HUES6 (cell line): ENCODE results near the gene MYG1.
A peak's percentile ranks its signal among the peaks of the same experiment; 100 is the strongest.

Source experiments
- H3K27ac ChIP-seq: 2 replicates; pipeline ENCODE4 v1.7.0; 2013; ENCODE audit warnings: low read depth, mild to moderate bottlenecking, low read length, inconsistent platforms
- H3K27me3 ChIP-seq: 2 replicates; pipeline ENCODE4 v1.6.1; 2013; ENCODE audit warnings: low read length; ENCODE audit not compliant: control insufficient read depth, insufficient read depth
- H3K36me3 ChIP-seq: 2 replicates; pipeline ENCODE4 v1.6.1; 2013; ENCODE audit warnings: low read length; ENCODE audit not compliant: control insufficient read depth, insufficient read depth
- H3K4me1 ChIP-seq: 2 replicates; pipeline ENCODE4 v1.6.1; 2013; ENCODE audit warnings: low read length; ENCODE audit not compliant: control insufficient read depth, insufficient read depth
- H3K4me3 ChIP-seq: 2 replicates; pipeline ENCODE4 v1.5.1; 2013; ENCODE audit warnings: low read depth, low read length
- H3K9ac ChIP-seq: one replicate; pipeline ENCODE4 v1.6.1; 2013; ENCODE audit warnings: mild to moderate bottlenecking, low read length
- H3K9me3 ChIP-seq: 2 replicates; pipeline ENCODE4 v1.6.1; 2013; ENCODE audit warnings: low read depth, low read length; ENCODE audit not compliant: control insufficient read depth, insufficient read depth

Gene MYG1

DNA sequence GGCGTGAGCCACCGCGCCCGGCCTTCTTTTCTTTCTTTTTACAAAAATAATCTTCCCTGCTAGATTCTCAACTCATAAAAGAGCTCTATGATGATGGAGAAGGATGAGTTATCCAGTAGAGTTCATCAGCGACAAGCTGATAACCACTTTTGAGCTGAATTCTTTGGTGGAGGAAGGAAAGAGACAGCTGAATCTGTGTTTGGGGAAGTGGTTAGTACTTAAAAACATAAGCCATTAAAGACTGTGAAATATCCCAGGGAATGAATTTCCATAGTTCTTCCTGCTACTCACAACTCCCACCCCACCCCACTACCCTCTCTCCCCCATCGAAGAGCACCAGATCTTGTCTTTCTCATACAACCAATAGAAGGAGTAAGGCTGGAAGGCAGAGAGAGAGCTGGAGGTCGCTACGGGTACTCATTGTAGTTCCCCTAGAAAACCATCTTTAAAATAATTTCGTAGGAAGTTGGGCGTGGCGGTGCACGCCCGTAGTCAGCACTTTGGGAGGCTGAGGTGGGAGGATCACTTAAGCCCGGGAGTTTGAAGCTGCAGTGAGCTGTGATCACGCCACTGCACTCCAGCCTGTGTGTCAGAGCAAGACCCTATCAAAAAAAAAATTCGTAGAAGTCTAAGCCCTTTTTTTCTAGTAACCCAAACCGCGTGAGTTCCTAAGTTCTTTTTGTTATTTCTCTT, 32.0 kb upstream of the MYG1 start:
- no peak overlapping the region for H3K9ac ChIP-seq
- no peaks in the 10 kb centered on the region for H3K27me3 ChIP-seq
- no peak overlapping the region for H3K27ac ChIP-seq
- peaks cover 4% of the 10 kb centered on the region; the same call in 1 of the 2 replicates for H3K4me1 ChIP-seq
- H3K4me3 ChIP-seq, result peak overlapping the region; percentile 96
- H3K36me3 ChIP-seq, result peaks cover 25% of the 10 kb centered on the region
- H3K9me3 ChIP-seq, result no peaks in the 10 kb centered on the region

DNA sequence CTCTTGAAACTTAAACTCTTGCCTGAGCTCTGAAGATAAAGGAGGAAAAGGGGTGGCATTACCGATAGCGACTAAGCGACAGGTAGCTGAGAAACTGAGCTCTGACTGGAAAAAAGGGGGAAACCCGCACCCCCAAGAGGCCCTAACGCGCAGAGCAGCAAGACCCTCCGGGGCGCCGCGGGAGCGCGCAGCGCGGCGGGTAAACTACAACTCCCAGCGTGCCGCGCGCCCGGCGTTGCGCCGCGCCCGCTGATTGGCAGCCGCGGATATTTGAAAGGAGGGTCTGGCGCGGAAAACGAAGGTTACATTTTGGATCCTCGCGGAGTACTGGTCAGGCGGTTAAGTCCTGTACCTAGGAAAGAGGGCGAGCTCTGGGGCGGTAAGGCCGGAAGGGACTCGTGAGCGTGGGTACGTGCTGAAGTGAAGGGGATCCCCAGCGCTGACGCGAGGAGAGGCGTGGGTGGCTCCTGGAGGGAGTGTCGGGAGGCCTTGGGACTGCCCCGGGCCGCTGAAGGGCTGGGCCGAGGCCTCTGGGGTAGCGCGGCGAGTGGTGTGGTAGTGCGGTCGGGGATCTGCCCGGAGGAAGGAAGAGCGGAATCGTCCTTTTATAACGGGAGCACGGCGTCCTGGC, 31.4 kb upstream of the MYG1 start, which contains the start of gene ESPL1:
ESPL1 (plus strand) TSS at position 301 of the 631 bp plus-strand sequence. CDS start 468 bp downstream, outside the sequence.
- Histone ChIP-seq H3K27me3 (no peaks in the 10 kb centered on the region), H3K9me3 (no peaks in the 10 kb centered on the region), H3K36me3 (peaks cover 30% of the 10 kb centered on the region), H3K4me3 (peak within 1 kb of the TSS; percentile 96), H3K4me1 (peaks cover 4% of the 10 kb centered on the region; the same call in 1 of the 2 replicates), H3K9ac (peak within 1 kb of the TSS; percentile 86), H3K27ac (peak within 1 kb of the TSS; percentile 28; the same call in 1 of the 2 replicates)

DNA sequence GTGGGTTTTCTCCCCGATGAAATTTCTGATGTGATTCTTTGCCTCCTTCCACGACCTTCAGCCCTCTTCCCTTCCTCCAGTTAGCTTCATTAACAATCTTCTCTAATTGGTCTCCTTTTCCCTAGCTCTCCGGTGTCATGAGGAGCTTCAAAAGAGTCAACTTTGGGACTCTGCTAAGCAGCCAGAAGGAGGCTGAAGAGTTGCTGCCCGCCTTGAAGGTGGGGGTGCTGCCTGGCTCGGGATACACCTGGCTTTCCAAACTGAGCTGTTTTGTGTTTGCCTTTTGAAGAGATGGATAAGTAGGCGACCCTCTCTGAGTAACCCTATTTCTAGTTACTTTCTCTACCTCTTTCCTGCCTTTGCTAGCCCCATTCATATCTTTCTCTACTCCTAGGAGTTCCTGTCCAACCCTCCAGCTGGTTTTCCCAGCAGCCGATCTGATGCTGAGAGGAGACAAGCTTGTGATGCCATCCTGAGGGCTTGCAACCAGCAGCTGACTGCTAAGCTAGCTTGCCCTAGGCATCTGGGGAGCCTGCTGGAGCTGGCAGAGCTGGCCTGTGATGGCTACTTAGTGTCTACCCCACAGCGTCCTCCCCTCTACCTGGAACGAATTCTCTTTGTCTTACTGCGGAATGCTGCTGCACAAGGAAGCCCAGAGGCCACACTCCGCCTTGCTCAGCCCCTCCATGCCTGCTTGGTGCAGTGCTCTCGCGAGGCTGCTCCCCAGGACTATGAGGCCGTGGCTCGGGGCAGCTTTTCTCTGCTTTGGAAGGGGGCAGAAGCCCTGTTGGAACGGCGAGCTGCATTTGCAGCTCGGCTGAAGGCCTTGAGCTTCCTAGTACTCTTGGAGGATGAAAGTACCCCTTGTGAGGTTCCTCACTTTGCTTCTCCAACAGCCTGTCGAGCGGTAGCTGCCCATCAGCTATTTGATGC, 30.6 kb upstream of the MYG1 start:
- H3K9ac ChIP-seq, result peak overlapping the region; percentile 86
- H3K27ac ChIP-seq, result no peak overlapping the region
- H3K4me1 ChIP-seq, result peaks cover 4% of the 10 kb centered on the region; the same call in 1 of the 2 replicates
- no peaks in the 10 kb centered on the region for H3K9me3 ChIP-seq
- no peaks in the 10 kb centered on the region for H3K27me3 ChIP-seq
- peaks cover 30% of the 10 kb centered on the region for H3K36me3 ChIP-seq
- H3K4me3 ChIP-seq, result peak overlapping the region; percentile 96

DNA sequence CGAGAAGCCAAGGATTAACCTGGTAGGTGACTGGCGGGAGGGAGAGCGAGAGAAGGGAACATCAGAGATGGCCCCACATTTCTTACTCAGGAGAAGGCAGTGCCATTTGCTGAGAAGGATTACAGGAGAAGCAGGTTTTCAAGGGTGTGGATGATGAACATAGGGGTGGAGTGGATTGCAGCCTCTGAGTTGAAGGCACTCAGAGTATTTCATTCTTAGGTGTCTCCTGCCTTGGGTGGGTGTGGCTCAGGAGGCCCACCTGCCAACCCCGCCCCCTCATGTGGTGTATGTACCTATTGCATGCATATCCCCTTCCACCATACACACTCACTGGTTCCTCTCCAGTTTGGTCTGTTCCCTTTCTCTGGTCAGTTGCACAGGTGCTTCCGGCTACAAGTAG, 25.1 kb upstream of the MYG1 start:
- Histone ChIP-seq H3K36me3 (peaks cover 79% of the 10 kb centered on the region), H3K9ac (no peak overlapping the region), H3K4me3 (no peak overlapping the region), H3K4me1 (no peaks in the 10 kb centered on the region; the same call in 1 of the 2 replicates), H3K27me3 (no peaks in the 10 kb centered on the region), H3K27ac (no peak overlapping the region), H3K9me3 (no peaks in the 10 kb centered on the region)

DNA sequence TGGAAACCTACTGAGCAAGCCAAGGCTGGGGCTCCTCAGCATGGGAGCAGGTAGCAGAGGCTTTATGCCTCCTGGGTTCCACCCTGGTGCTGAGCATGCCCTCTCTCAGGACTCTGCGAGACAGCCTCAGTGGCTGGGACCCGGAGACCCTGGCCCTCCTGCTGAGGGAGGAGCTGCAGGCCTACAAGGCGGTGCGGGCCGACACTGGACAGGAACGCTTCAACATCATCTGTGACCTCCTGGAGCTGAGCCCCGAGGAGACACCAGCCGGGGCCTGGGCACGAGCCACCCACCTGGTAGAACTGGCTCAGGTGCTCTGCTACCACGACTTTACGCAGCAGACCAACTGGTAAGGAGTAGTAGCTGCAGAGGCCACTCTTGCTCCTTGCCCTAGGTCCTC, 23.0 kb upstream of the MYG1 start:
- Histone ChIP-seq H3K9me3 (no peaks in the 10 kb centered on the region), H3K36me3 (peaks cover 77% of the 10 kb centered on the region), H3K9ac (no peak overlapping the region), H3K4me1 (no peaks in the 10 kb centered on the region), H3K4me3 (no peak overlapping the region), H3K27me3 (no peaks in the 10 kb centered on the region), H3K27ac (no peak overlapping the region)

DNA sequence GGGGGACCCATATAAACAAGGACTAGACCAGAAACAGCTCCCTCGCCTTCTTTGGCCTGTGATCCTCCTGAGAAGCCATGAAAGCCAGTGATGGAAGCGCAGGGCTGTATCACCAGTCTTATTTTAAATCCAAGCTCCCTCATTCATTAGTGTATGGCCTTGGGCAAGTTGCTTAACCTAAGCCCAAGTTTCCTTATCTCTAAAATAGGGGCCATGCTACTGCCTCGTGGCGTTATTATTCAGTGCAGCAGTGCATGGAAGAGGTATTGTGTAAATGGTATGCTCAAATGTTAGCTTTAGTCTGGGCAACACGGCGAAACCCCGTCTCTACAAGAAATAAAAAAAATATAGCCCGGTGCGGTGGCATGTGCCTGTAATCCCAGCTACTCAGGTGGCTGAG, 21.5 kb upstream of the MYG1 start:
- H3K27me3 ChIP-seq, result no peaks in the 10 kb centered on the region
- peaks cover 82% of the 10 kb centered on the region for H3K36me3 ChIP-seq
- no peaks in the 10 kb centered on the region for H3K9me3 ChIP-seq
- H3K4me1 ChIP-seq, result no peaks in the 10 kb centered on the region
- H3K27ac ChIP-seq, result no peak overlapping the region
- no peak overlapping the region for H3K4me3 ChIP-seq
- H3K9ac ChIP-seq, result no peak overlapping the region

DNA sequence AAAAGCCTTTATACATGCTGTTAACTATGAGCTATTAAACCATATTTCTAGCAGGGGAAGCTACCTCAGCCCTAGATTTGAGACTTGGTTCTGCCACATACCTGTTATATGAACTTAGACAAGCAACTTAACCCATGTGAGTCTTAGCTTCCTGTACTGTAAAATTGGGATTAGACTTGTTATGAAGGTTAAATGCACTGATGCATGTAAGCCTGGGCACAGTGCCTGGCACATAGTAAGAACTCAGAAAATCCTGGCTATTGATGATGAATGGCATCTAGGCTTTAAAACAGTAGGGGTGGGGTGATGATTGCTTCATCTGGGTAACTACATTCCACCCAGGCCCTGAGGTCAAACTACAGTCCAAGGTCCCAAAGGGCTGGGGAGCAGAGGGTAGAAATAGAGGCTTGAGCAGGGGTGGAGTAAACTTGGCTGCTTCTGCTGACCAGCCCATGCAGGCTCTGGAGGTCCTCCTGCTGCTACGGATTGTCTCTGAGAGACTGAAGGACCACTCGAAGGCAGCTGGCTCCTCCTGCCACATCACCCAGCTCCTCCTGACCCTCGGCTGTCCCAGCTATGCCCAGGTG, 20.1 kb upstream of the MYG1 start:
- H3K36me3 ChIP-seq, result peaks cover 91% of the 10 kb centered on the region
- no peaks in the 10 kb centered on the region for H3K4me1 ChIP-seq
- no peaks in the 10 kb centered on the region for H3K27me3 ChIP-seq
- no peak overlapping the region for H3K27ac ChIP-seq
- no peaks in the 10 kb centered on the region for H3K9me3 ChIP-seq
- H3K4me3 ChIP-seq, result no peak overlapping the region
- no peak overlapping the region for H3K9ac ChIP-seq

DNA sequence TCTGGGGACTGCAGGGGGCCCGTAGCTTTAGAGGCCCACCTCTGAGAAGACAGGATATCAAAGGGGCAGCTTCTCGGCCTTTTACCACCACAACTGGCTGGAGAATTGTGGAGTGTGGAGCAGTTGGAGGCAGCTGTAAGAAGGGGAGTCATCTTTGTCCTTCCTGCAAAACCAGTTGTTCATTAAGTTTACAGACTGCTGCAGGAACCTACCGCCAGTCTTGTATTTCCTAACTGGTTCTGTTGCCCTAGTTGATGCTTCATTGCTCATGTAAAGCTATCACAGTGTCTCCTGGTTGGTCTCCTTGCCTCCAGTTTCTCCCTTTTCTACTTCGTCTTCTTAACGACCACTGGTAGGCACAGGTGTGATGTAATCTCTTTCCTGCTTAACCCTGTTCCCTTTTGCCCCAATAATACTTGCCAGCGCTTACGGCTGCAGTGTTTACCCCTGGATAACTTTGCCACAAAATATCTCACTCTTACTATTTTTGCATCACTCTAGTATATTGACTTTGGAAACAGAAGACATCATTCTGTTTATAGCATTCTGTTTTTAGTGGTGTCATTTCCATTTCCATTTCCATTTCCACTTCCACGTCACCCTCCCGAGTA, 19.5 kb upstream of the MYG1 start:
- Histone ChIP-seq H3K4me3 (no peak overlapping the region), H3K27ac (no peak overlapping the region), H3K9ac (no peak overlapping the region), H3K4me1 (no peaks in the 10 kb centered on the region), H3K27me3 (no peaks in the 10 kb centered on the region), H3K9me3 (no peaks in the 10 kb centered on the region), H3K36me3 (peaks cover 89% of the 10 kb centered on the region)

DNA sequence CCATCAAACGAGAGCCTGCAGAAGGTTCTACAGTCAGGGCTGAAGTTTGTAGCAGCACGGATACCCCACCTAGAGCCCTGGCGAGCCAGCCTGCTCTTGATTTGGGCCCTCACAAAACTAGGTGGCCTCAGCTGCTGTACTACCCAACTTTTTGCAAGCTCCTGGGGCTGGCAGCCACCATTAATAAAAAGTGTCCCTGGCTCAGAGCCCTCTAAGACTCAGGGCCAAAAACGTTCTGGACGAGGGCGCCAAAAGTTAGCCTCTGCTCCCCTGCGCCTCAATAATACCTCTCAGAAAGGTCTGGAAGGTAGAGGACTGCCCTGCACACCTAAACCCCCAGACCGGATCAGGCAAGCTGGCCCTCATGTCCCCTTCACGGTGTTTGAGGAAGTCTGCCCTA, 13.0 kb upstream of the MYG1 start:
- Histone ChIP-seq H3K9ac (no peak overlapping the region), H3K27ac (no peak overlapping the region), H3K4me3 (no peak overlapping the region), H3K36me3 (peaks cover 85% of the 10 kb centered on the region), H3K27me3 (no peaks in the 10 kb centered on the region), H3K4me1 (no peaks in the 10 kb centered on the region), H3K9me3 (no peaks in the 10 kb centered on the region)

DNA sequence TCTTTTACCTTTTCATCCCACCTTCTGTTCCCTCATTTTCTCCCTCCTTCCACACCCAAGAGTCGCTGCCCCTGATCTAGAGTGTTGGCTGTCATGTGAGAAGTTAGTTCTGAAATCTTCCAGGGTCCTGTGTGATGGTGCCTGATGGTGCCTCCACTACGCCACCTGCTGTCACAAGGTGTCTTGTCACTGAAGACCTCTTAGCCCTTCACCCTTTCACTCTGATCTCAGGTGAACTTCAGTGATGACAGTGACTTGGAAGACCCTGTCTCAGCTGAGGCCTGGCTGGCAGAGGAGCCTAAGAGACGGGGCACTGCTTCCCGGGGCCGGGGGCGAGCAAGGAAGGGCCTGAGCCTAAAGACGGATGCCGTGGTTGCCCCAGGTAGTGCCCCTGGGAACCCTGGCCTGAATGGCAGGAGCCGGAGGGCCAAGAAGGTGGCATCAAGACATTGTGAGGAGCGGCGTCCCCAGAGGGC, 11.7 kb upstream of the MYG1 start:
- Histone ChIP-seq H3K4me3 (no peak overlapping the region), H3K4me1 (no peaks in the 10 kb centered on the region), H3K36me3 (peaks cover 85% of the 10 kb centered on the region), H3K27ac (no peak overlapping the region), H3K27me3 (no peaks in the 10 kb centered on the region), H3K9ac (no peak overlapping the region), H3K9me3 (no peaks in the 10 kb centered on the region)
